ENCODE measurements around the gene ZNF695.

GRCh38 chr1:246971090-246971721 lies 36.7 kb downstream of the ZNF695 start:
- TF ChIP-seq CTCF (IDR thresholded peaks at IDR 0.05) (peak; percentile 46 to 76 (median 56)), EP300 (IDR thresholded peaks at IDR 0.05) (no peak)
